SH-SY5Y (cell line): ENCODE measurements around the gene NDRG2.

Source experiments
- GATA2 ChIP-seq: IDR thresholded peaks from 2 replicates; pipeline ENCODE4 v1.6.1; 2011; ENCODE audit warnings: mild to moderate bottlenecking, low read depth, low read length
- GATA3 ChIP-seq: IDR thresholded peaks from 2 replicates; pipeline ENCODE4 v1.6.1; 2011; ENCODE audit warnings: low read depth, mild to moderate bottlenecking, low read length, moderate library complexity

DNA sequence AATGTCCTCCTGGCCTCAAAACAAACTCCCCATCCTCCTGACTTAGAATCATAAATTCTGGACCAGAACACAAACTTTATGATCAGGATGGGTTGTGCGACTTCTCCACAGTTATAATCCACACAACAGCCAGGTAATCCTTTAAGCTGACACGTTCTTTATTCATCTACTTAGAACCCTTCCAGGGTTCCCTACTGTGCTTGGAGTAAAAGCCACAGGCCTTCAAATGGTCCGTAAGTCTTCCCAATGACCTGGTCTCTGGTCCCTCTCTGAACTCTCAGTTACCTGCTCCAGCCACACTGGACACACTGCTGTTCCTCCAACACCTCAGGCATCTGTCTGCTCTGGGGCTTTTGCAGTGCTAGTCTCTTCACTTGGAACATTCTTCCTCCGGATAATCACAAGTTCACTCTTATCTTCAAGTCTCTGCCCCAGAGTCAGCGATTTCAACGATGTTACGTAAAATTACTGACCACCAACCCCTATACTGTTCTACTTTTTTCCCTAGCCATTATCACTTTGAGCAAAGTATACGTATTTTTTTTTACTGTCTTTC is 15.6 kb upstream of the NDRG2 start:
- TF ChIP-seq GATA2: no peak
- TF ChIP-seq GATA3: no peak
